Stimulated activated CD4-positive, alpha-beta T cell treated with anti-CD3 and anti-CD28 coated beads, TNF-alpha, amount 100 ng/mL, for 4 hours (primary cell): ENCODE results near the gene CAPN6.

Experiments
- DNase-seq, 3 experiments: peaks; one replicate each; pipeline ENCODE4 v3.0.0-alpha.2; 2020; ENCODE audit warnings: low read depth in 3 of 3

CAPN6 gene

GRCh38 chrX:111200327-111200726 is 70.0 kb downstream of the CAPN6 start:
- DNase-seq, result no peak

DNA sequence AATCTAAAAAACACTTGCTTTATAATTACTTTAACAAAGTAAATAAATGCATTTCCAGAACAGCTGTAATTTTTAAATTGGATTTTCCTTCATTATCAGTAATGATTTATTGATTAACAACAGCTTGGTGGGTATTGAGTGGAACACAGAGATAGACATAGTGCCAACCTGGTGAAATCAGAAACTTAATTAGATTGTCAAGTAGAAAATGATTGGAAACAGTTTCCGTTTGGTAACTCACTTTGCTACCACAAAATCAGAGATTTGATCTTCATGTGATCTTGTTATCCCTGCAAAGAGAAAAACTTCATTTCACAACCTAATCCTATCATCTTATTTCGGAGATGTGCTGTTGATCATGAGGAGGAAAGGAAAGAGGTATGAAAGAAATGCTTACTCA is 70.8 kb downstream of the CAPN6 start:
- no peak for DNase-seq
